ENCODE results near the gene FBXO44.

DNA sequence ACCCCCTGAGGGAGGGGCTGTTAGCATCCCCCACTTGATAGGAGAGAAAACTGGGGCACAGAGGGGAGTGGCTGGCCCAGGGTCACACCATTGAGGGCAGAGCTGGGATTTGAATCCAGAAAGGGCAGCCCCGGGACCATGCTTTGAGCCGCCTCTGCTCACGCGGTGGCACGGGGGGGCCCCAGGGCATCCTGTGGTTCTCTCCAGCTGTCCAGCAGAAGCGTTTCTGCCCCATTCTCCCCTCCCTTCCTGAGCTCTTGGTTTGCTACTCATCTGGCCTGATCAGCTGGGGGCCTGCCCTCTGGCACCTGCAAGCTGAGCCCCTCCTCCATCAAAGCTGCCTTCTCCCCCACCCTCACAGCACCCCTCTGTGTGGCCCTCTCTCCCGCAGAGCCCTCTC lies 37.9 kb upstream of the FBXO44 start:
- TF ChIP-seq, protein P1, sequence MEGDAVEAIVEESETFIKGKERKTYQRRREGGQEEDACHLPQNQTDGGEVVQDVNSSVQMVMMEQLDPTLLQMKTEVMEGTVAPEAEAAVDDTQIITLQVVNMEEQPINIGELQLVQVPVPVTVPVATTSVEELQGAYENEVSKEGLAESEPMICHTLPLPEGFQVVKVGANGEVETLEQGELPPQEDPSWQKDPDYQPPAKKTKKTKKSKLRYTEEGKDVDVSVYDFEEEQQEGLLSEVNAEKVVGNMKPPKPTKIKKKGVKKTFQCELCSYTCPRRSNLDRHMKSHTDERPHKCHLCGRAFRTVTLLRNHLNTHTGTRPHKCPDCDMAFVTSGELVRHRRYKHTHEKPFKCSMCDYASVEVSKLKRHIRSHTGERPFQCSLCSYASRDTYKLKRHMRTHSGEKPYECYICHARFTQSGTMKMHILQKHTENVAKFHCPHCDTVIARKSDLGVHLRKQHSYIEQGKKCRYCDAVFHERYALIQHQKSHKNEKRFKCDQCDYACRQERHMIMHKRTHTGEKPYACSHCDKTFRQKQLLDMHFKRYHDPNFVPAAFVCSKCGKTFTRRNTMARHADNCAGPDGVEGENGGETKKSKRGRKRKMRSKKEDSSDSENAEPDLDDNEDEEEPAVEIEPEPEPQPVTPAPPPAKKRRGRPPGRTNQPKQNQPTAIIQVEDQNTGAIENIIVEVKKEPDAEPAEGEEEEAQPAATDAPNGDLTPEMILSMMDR (IDR thresholded peaks at IDR 0.05): no peak
- TF ChIP-seq TCF7 (CRISPR knock-in tag; IDR thresholded peaks at IDR 0.05; ENCODE audit: low read depth) (no peak), ZNF232 (CRISPR knock-in tag; IDR thresholded peaks at IDR 0.05) (no peak), SP1 (CRISPR knock-in tag; conservative IDR thresholded peaks at IDR 0.05) (no peak), NR2C2 (CRISPR knock-in tag; IDR thresholded peaks at IDR 0.05) (no peak), FOXJ3 (CRISPR knock-in tag; IDR thresholded peaks at IDR 0.05; ENCODE audit: borderline replicate concordance) (no peak), ZNF121 (CRISPR knock-in tag; IDR thresholded peaks at IDR 0.05) (no peak)
- TF ChIP-seq, protein P2, sequence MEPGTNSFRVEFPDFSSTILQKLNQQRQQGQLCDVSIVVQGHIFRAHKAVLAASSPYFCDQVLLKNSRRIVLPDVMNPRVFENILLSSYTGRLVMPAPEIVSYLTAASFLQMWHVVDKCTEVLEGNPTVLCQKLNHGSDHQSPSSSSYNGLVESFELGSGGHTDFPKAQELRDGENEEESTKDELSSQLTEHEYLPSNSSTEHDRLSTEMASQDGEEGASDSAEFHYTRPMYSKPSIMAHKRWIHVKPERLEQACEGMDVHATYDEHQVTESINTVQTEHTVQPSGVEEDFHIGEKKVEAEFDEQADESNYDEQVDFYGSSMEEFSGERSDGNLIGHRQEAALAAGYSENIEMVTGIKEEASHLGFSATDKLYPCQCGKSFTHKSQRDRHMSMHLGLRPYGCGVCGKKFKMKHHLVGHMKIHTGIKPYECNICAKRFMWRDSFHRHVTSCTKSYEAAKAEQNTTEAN (CRISPR knock-in tag; IDR thresholded peaks at IDR 0.05): no peak
- TF ChIP-seq, protein P3, sequence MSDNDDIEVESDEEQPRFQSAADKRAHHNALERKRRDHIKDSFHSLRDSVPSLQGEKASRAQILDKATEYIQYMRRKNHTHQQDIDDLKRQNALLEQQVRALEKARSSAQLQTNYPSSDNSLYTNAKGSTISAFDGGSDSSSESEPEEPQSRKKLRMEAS (CRISPR knock-in tag; IDR thresholded peaks at IDR 0.05): no peak
- TF ChIP-seq, protein P4, sequence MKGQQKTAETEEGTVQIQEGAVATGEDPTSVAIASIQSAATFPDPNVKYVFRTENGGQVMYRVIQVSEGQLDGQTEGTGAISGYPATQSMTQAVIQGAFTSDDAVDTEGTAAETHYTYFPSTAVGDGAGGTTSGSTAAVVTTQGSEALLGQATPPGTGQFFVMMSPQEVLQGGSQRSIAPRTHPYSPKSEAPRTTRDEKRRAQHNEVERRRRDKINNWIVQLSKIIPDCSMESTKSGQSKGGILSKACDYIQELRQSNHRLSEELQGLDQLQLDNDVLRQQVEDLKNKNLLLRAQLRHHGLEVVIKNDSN (CRISPR knock-in tag; IDR thresholded peaks at IDR 0.05): no peak
- TF ChIP-seq, protein P5, sequence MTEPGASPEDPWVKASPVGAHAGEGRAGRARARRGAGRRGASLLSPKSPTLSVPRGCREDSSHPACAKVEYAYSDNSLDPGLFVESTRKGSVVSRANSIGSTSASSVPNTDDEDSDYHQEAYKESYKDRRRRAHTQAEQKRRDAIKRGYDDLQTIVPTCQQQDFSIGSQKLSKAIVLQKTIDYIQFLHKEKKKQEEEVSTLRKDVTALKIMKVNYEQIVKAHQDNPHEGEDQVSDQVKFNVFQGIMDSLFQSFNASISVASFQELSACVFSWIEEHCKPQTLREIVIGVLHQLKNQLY (CRISPR knock-in tag; IDR thresholded peaks at IDR 0.05): no peak
- TF ChIP-seq, protein P6, sequence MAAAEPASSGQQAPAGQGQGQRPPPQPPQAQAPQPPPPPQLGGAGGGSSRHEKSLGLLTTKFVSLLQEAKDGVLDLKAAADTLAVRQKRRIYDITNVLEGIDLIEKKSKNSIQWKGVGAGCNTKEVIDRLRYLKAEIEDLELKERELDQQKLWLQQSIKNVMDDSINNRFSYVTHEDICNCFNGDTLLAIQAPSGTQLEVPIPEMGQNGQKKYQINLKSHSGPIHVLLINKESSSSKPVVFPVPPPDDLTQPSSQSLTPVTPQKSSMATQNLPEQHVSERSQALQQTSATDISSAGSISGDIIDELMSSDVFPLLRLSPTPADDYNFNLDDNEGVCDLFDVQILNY (CRISPR knock-in tag; IDR thresholded peaks at IDR 0.05): no peak
- TF ChIP-seq, protein P7, sequence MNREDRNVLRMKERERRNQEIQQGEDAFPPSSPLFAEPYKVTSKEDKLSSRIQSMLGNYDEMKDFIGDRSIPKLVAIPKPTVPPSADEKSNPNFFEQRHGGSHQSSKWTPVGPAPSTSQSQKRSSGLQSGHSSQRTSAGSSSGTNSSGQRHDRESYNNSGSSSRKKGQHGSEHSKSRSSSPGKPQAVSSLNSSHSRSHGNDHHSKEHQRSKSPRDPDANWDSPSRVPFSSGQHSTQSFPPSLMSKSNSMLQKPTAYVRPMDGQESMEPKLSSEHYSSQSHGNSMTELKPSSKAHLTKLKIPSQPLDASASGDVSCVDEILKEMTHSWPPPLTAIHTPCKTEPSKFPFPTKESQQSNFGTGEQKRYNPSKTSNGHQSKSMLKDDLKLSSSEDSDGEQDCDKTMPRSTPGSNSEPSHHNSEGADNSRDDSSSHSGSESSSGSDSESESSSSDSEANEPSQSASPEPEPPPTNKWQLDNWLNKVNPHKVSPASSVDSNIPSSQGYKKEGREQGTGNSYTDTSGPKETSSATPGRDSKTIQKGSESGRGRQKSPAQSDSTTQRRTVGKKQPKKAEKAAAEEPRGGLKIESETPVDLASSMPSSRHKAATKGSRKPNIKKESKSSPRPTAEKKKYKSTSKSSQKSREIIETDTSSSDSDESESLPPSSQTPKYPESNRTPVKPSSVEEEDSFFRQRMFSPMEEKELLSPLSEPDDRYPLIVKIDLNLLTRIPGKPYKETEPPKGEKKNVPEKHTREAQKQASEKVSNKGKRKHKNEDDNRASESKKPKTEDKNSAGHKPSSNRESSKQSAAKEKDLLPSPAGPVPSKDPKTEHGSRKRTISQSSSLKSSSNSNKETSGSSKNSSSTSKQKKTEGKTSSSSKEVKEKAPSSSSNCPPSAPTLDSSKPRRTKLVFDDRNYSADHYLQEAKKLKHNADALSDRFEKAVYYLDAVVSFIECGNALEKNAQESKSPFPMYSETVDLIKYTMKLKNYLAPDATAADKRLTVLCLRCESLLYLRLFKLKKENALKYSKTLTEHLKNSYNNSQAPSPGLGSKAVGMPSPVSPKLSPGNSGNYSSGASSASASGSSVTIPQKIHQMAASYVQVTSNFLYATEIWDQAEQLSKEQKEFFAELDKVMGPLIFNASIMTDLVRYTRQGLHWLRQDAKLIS (CRISPR knock-in tag; IDR thresholded peaks at IDR 0.05; ENCODE audit: borderline replicate concordance): no peak

Measured in WTC11 (cell line).